ENCODE results near the gene HSH2D.
"Not testable (repeated sequence)": the region's sequence is repeated elsewhere in the genome, so short reads cannot be mapped to it uniquely, and the experiment has no call there.

The HSH2D gene

DNA sequence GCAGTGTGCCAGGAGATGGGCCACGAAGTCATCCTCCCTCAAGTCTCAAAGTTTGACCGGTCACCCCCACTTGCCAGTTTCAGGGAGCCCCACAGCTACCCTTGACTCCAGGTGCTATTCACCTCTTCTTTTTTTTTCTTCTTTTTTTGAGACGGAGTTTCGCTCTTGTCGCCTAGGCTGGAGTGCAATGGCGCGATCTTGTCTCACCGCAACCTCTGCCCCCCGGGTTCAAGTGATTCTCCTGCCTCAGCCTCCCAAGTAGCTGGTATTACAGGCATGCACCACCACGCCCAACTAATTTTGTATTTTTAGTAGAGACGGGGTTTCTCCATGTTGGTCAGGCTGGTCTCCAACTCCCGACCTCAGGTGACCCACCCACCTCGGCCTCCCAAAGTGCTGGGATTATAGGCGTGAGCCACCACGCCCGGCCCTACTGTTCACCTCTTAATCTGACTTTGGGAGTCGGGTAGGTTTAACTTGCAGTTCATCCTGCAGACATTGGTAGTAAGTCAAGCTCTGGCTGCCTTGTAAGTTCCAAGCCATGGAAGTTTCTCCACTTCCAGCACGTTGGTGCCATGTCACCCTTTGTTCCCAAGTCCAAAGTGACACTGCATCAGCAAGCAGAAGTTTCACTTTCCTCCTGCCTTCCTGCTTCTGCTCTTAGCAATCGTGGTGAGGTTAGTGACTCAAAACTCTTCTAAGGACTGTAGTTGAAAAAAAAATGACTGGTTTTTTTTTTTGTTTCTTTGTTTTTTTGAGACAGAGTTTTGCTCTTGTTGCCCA, 24.2 kb upstream of the HSH2D start:
- not testable (repeated sequence) for DNase-seq (ENCODE audit: low read depth in 2 of 2, low spot score in 1 of 2)

GRCh38 chr19:16121141-16121540, 22.3 kb upstream of the HSH2D start:
- no peak for DNase-seq (ENCODE audit: low read depth in 2 of 2, low spot score in 1 of 2)

DNA sequence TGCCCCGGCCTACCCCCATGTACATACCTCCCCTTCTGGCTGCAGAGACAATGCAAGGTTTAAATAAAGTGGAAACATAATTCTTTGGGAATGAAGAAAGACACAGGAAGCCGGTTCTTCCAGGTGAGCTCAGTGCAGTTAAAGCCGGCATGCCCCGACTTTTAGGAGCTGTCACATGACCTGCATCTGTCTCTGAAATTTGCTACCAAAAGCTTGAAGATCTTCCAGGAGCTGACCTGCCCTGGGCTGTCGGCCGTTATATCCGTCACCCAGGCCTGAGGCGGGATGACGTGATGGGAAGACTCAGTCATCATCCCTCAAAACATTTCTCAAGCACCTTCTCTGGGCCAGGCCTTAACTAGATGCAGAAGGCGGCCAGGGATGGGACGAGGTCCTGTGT, 21.5 kb upstream of the HSH2D start:
- no peak for DNase-seq (ENCODE audit: low read depth in 2 of 2, low spot score in 1 of 2)

- DNase-seq (ENCODE audit: low read depth in 2 of 2, low spot score in 1 of 2) = no peak
Measured at GRCh38 chr19:16124953-16125352, 18.5 kb upstream of the HSH2D start.

GRCh38 chr19:16125737-16126495, 17.6 kb upstream of the HSH2D start:
- DNase-seq (ENCODE audit: low read depth in 2 of 2, low spot score in 1 of 2) = no peak

DNA sequence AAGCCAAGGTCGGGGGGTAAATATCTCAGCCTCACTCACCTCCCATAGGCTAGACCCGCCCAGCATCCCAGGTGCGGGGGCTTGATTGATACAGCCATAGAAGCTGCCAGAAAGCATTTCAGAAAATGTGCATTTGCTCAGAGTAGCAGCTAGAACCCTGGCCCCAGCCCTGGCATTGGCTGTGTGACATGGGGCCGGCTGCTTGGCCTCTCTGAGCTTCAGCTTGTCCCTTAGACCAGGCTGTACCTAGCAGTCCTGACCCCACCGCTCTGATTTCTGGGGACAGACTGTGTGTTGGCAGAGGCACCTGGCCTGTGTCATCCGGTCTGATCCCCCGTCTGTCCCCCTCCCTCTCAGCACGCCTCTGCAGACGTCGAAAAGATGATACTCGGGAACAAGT, 16.4 kb upstream of the HSH2D start:
- no peak for DNase-seq (ENCODE audit: low read depth in 2 of 2, low spot score in 1 of 2)

DNA sequence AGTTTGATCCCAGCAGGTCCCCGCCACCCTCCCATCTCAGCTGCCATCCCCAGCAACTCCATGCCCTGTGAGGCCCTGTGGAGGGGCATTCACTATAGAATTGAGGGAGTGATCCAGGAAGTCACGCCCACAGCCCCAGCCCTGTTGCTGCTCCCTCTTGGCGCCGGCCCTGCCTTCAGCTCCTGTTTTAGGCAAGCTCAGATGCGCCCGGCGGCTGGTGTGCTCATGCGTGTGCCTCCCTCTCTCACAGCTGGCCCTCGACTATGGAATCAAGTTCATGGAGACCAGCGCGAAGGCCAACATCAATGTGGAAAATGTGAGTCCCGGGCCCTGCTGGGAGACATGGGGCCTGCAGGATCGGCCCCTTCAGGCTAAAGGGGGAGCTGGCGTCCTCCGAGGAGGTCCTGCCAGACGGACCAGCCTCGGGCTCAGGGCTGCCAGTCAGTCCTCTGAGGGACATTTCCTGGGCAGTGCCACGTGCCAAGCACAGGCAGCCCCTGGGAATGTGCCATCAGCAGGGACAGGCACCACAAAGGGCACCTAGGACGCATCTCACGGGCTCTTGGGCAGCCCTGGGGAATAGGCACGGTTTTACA, 15.6 kb upstream of the HSH2D start:
- DNase-seq (ENCODE audit: low read depth in 2 of 2, low spot score in 1 of 2) = no peak

- no peak for DNase-seq (ENCODE audit: low read depth in 2 of 2, low spot score in 1 of 2)
Measured at GRCh38 chr19:16131648-16132047, 11.8 kb upstream of the HSH2D start.

DNA sequence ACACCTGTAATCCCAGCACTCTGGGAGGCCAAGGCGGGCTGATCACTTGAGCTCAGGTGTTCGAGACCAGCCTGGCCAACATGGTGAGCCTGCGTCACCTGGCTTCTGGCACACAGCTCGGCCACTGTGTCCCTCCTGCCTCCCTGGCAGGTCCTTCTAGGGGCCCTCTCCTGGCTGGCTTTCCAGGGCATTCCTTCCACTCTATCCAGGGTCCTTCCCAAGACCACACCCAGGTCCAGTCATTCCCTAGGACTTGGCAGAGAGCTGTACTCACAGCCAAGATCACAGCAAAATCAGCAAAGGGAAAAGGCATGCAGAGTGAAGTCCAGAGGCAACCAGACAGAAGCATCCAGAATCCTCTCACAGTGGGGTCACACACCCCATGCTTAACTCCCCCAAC, 9.7 kb upstream of the HSH2D start:
- no peak for DNase-seq (ENCODE audit: low read depth in 2 of 2, low spot score in 1 of 2)

GRCh38 chr19:16134510-16134909, 9.0 kb upstream of the HSH2D start:
- no peak for DNase-seq (ENCODE audit: low read depth in 2 of 2, low spot score in 1 of 2)

DNA sequence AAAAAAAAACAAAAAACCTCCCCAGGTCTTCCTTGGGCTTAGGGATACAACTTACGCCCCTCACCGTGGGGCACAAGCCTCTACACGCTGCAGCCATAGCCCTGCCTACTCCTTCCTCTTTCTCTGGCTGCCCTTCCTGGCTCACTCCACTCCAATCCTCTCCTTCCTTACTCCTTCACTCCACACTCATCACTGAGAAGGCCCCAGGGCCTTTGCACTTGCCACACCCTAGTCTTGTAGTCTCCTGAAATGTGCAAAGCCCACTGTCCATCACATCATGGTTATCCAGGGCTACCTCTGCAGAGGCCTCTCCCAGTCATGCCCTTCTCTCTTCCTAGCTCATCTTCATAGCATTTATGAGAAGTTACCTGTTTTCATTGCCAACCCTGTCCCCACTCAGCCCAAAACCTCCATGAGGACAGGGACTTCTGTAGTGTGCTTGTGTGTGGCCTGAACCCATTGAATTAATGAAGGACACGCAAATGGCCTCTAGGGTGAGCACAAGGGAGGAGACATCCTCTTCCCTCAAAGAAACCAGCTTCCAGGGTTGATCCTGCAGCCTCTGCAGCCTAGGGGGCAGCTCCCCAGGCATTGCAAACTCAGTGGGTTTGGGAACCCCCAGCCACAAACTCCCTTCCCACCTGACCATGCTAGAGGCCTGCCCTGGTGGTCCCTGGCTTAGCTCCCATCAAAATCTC, 7.9 kb upstream of the HSH2D start:
- DNase-seq (ENCODE audit: low read depth in 2 of 2, low spot score in 1 of 2) = no peak

DNA sequence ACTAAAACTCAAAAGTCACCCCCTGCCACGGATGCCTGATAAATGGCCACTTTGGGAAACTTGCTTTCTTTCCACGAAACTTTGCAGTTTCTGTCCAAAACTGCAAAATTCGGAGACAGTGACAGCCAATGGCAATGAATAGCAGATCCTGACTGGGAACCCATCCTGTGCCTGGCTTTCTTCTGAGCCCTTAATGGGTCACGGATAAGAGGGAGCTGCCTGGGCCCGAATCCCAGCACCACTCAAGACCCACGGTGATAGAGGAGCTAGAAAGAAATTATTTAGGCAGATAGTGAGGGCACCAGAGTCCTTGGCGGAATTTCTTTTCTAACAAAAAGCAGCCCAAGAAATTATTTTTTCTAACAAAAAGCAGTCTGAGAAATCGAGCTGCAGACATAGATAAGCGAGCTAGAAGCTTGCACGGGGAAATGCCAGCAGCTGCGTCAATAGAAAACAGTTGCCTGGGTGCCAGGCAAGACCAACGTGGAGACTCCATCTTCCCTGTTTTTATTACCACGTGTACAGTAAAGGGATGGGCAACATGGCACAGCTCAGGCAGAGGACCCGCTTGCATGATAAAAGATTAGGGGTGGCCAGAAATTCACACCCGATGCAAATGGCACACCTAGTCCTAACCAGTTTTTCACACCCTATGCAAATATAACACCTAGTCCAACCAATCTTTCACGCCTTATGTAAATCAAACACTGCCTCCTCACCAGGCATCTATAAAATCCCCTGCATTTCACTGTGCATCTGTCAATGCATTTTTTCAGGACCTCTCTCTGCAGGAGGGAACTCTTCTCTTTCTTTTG, 7.1 kb upstream of the HSH2D start:
- DNase-seq (ENCODE audit: low read depth in 2 of 2, low spot score in 1 of 2) = no peak

- DNase-seq (ENCODE audit: low read depth in 2 of 2, low spot score in 1 of 2) = no peak
Measured at GRCh38 chr19:16139752-16140151, 3.7 kb upstream of the HSH2D start.

DNA sequence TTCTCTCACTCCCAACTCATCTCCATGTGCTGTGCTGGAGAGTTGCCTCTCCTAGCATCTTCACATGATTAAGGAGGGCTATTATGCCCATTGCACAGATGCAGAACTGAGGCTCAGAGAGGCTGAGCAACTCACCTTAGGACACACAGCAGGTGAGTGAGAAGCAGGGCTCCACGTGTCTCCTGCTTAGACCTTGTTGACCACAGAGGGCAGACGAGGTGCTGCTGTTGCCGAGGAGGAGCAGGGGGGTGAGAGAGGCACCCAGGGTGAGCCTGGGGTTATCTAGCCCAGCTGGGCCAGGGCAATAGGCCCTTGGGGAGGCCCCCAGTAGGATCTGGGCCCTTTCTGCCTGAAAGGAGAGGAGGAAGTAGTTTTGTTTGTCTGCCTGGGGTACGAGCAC, 2.4 kb upstream of the HSH2D start:
- DNase-seq (ENCODE audit: low read depth in 2 of 2, low spot score in 1 of 2) = no peak

GRCh38 chr19:16142032-16142580, 1.4 kb upstream of the HSH2D start:
- DNase-seq (ENCODE audit: low read depth in 2 of 2, low spot score in 1 of 2) = no peak

DNA sequence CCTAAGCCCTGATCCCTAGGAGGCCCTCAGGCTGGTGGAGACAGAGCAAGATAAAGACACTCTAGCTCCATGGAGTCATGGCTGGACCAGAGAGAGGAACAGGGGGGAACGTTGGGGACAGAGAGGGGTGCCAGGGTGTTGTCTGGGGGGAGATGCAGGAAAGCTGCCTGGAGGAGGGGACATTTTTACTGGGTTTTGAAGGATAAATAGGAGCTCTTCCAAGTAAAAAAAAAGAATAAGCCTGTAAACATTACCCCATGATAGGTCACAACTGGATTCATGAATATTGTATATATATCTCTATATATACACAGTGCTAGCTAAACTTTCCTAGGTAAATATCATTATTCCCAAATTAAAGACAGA, 714 bp downstream of the HSH2D start:
- no peak for DNase-seq (ENCODE audit: low read depth in 2 of 2, low spot score in 1 of 2)

GRCh38 chr19:16146112-16146511, 2.6 kb downstream of the HSH2D start:
- no peak for DNase-seq (ENCODE audit: low read depth in 2 of 2, low spot score in 1 of 2)

DNA sequence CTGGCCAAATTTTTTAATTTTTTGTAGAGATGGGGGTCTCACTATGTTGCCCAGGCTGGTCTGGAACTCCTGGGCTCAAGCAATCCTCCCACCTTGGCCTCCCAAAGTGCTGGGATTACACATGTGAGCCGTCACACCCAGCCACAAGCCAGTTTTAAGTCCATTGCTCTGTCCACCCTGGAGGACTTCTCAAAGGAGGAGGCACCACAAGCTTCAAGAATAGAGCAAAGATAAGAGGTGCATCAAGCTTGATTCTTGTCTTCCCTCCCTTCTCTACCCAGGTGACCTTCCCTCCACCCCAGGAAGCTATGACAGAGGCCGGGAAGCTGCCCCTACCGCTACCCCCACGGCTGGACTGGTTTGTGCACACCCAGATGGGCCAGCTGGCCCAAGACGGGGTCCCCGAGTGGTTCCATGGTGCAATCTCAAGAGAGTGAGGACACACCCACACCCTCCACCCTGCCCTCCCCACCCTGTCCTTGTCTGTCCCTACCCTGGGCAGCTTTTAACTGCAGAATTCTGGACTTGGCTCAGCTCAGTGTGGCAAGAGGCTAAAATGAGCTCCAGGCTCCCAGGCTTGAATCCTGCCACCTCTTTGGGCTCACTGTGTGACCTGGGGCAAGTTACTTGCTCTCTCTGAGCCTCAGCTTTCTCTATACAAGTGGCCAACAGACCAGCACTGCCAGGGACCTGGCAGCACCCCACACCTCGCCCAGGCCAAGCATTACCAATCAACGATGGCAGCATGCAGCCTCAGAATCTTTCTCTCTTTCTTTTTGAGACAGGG, 5.2 kb downstream of the HSH2D start:
- no peak for DNase-seq (ENCODE audit: low read depth in 2 of 2, low spot score in 1 of 2)

GRCh38 chr19:16153582-16154336, 10.3 kb downstream of the HSH2D start:
- no peak for DNase-seq (ENCODE audit: low read depth in 2 of 2, low spot score in 1 of 2)
